Stimulated activated naive CD8-positive, alpha-beta T cell treated with anti-CD3 and anti-CD28 coated beads, Interleukin-15, amount 100 ng/mL, for 72 hours (primary cell): ENCODE measurements around the gene DMTF1.
"Not testable (repeated sequence)": the region's sequence is repeated elsewhere in the genome, so short reads cannot be mapped to it uniquely, and the experiment has no call there.

Experiments
- ATAC-seq: fragments of 150-1000 bp; cut with Tn5 transposase; 2 replicates; pipeline ENCODE4 v1.10.0; 2021; ENCODE audit warnings: mild to moderate bottlenecking, moderate library complexity
- DNase-seq, 2 donors: peaks; one replicate each; pipeline ENCODE4 v3.0.0; 2021 to 2022
- H3K27ac Mint-ChIP-seq, 2 donors: one replicate each; pipeline ENCODE4 v1.8.0; 2022; ENCODE audit warnings: mild to moderate bottlenecking in 2 of 2, mixed read lengths in 2 of 2, moderate library complexity in 2 of 2
- H3K27me3 Mint-ChIP-seq: one replicate; pipeline ENCODE4 v1.8.0; 2022; ENCODE audit warnings: mixed read lengths
- H3K4me1 Mint-ChIP-seq: one replicate; pipeline ENCODE4 v1.8.0; 2022; ENCODE audit warnings: mild to moderate bottlenecking, mixed read lengths
- H3K4me3 Mint-ChIP-seq, 2 donors: one replicate each; pipeline ENCODE4 v1.8.0; 2022; ENCODE audit warnings: mild to moderate bottlenecking in 2 of 2, mixed read lengths in 2 of 2, moderate library complexity in 1 of 2
- H3K9me3 Mint-ChIP-seq, 2 donors: one replicate each; pipeline ENCODE4 v1.8.0; 2022; ENCODE audit warnings: mixed read lengths in 2 of 2

The DMTF1 gene

GRCh38 chr7:87220026-87220733 is 67.9 kb downstream of the DMTF1 start:
- H3K27ac Mint-ChIP-seq, result peak overlapping the region; percentile 99
- H3K4me1 Mint-ChIP-seq, result peaks cover 10% of the 10 kb centered on the region

DNA sequence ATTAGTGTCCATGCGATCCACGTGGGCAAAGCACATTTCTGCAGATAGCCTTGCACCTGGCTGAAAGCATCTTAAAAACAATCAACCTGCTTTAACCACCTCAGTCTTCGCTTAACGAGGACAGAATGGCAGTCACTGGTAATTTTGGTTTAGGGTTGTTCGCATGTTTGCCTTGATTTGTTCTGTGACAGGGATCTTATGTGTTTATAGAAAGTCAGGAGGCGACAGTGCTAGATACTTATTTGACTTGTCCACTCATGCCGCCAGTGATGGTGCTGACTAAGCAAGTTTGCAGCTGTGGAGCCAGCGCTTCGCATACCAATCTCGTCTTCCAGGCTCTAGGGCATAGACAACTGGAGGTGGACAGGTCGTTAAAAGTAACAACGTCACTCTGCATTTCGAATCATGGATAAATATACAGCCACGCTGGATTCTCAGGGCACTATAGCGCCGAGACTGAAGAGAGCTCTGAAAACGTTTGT is 68.5 kb downstream of the DMTF1 start:
- H3K4me3 Mint-ChIP-seq, result peak overlapping the region; percentile 99 to 100
- DNase-seq (no peak), ATAC-seq (no peak)
- H3K9me3 Mint-ChIP-seq, result no peaks in the 10 kb centered on the region
- no peaks in the 10 kb centered on the region for H3K27me3 Mint-ChIP-seq
- H3K27ac Mint-ChIP-seq, result no peak overlapping the region
- H3K4me1 Mint-ChIP-seq, result peaks cover 11% of the 10 kb centered on the region

More at GRCh38 chr7:87220026-87220733, 67.9 kb downstream of the DMTF1 start:
- DNase-seq (peak; percentile 80 to 84), ATAC-seq (peak; percentile 57)
- Mint-ChIP-seq H3K4me3 (peak overlapping the region; percentile 99 to 100), H3K9me3 (no peaks in the 10 kb centered on the region), H3K27me3 (no peaks in the 10 kb centered on the region)

GRCh38 chr7:87223666-87224065 is 71.4 kb downstream of the DMTF1 start:
- no peaks in the 10 kb centered on the region for H3K9me3 Mint-ChIP-seq
- no peak overlapping the region for H3K4me3 Mint-ChIP-seq
- no peak for DNase-seq
- H3K27me3 Mint-ChIP-seq, result no peaks in the 10 kb centered on the region
- peak; percentile 39 for ATAC-seq
- no peak overlapping the region for H3K27ac Mint-ChIP-seq
- peaks cover 20% of the 10 kb centered on the region for H3K4me1 Mint-ChIP-seq

DNA sequence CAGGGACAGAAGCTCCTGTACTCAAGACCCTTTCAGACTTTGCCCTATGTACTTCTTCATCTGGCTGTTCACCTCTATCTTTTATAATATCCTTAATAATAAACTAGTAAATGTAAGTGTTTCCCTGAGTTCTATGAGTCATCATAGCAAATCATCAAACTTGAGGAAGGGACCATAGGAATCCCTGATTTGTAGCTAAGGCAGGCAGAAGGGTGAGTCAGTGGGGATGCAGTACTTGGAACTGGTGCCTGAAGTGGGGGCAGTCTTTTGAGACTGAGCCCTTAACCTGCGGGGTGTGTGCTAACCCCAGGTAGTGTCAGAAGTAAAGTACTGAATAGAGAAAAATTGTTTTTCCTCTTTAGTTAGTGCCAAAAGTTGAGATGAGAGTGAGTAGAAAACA is 73.4 kb downstream of the DMTF1 start:
- H3K27me3 Mint-ChIP-seq, result no peaks in the 10 kb centered on the region
- no peak overlapping the region for H3K4me3 Mint-ChIP-seq
- no peaks in the 10 kb centered on the region for H3K9me3 Mint-ChIP-seq
- H3K4me1 Mint-ChIP-seq, result peaks cover 19% of the 10 kb centered on the region
- no peak for ATAC-seq
- H3K27ac Mint-ChIP-seq, result no peak overlapping the region
- no peak for DNase-seq

- DNase-seq (no peak), ATAC-seq (no peak)
- H3K4me1 Mint-ChIP-seq, result peaks cover 16% of the 10 kb centered on the region
- H3K4me3 Mint-ChIP-seq, result peak overlapping the region; percentile 9 to 10
- H3K27me3 Mint-ChIP-seq, result no peaks in the 10 kb centered on the region
- H3K9me3 Mint-ChIP-seq, result no peaks in the 10 kb centered on the region
- no peak overlapping the region for H3K27ac Mint-ChIP-seq
These were observed 74.2 kb downstream of the DMTF1 start for GRCh38 chr7:87226495-87226894.

DNA sequence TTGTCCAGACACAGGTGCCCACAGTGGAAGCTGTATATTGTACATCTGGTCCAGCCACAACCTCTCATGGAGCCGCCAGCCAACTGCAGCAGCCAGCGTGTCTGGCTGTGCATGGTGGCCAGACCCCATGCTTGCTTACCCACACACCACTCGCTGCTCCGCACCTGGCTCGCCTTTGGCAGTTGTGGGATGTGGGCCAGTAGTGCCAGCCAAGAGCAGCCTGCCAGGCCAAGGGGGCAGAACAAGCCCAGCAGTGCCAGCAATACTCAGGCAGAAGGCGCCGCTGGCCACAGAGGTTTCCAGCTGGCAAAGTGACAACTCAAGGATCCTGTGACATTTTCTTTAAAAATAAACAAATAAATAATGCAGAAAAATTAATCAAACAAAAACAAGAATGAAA is 79.0 kb downstream of the DMTF1 start:
- H3K4me3 Mint-ChIP-seq, result no peak overlapping the region
- H3K9me3 Mint-ChIP-seq, result no peaks in the 10 kb centered on the region
- ATAC-seq, result no peak
- no peak overlapping the region for H3K27ac Mint-ChIP-seq
- no peaks in the 10 kb centered on the region for H3K27me3 Mint-ChIP-seq
- H3K4me1 Mint-ChIP-seq, result peaks cover 7% of the 10 kb centered on the region
- no peak for DNase-seq

- H3K27ac Mint-ChIP-seq, result no peak overlapping the region
- no peak for DNase-seq
- H3K27me3 Mint-ChIP-seq, result peaks cover 4% of the 10 kb centered on the region
- H3K4me3 Mint-ChIP-seq, result no peak overlapping the region
- H3K4me1 Mint-ChIP-seq, result peaks cover 5% of the 10 kb centered on the region
- ATAC-seq, result no peak
- H3K9me3 Mint-ChIP-seq, result no peaks in the 10 kb centered on the region
These were observed 79.5 kb downstream of the DMTF1 start for GRCh38 chr7:87231711-87232110.

- no peak overlapping the region for H3K27ac Mint-ChIP-seq
- ATAC-seq (peak; percentile 55), DNase-seq (no peak)
- peaks cover 17% of the 10 kb centered on the region for H3K27me3 Mint-ChIP-seq
- H3K4me1 Mint-ChIP-seq, result peaks cover 6% of the 10 kb centered on the region
- no peak overlapping the region for H3K4me3 Mint-ChIP-seq
- no peaks in the 10 kb centered on the region for H3K9me3 Mint-ChIP-seq
These were observed 82.7 kb downstream of the DMTF1 start for GRCh38 chr7:87234949-87235348.

GRCh38 chr7:87238464-87239051 is 86.3 kb downstream of the DMTF1 start:
- H3K4me1 Mint-ChIP-seq, H3K27ac Mint-ChIP-seq, ATAC-seq, H3K9me3 Mint-ChIP-seq, H3K4me3 Mint-ChIP-seq, DNase-seq: not testable (repeated sequence)
- peaks cover 32% of the 10 kb centered on the region for H3K27me3 Mint-ChIP-seq

DNA sequence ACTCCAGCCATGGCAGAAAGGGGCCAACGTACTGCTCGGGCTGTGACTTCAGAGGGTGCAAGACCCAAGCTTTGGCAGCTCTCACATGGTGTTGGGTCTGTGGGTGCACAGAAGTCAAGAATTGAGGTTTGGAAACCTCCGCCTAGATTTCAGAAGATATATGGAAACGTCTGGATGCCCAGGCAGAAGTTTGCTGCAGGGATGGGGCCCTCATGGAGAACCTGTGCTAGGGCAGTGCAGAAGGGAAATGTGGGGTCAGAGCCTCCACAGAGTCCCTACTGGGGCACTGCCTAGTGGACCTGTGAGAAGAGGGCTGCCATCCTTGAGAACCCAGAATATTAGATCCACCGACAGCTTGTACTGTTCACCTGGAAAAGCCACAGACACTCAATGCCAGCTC is 93.4 kb downstream of the DMTF1 start:
- not testable (repeated sequence) for H3K4me3 Mint-ChIP-seq, ATAC-seq, H3K27ac Mint-ChIP-seq, DNase-seq, H3K4me1 Mint-ChIP-seq
- Mint-ChIP-seq H3K27me3 (peaks cover 28% of the 10 kb centered on the region), H3K9me3 (peaks cover 16 to 19% of the 10 kb centered on the region in 2 donors)
